CD4-positive, alpha-beta T cell treated with Interleukin-12 subunit alpha and Interleukin-12 subunit beta, for 1 hour (primary cell): Measurements from ENCODE around the gene SFXN4.
A peak's percentile ranks its signal among the peaks of the same experiment; 100 is the strongest.
"Not testable (repeated sequence)": the region's sequence is repeated elsewhere in the genome, so short reads cannot be mapped to it uniquely, and the experiment has no call there.

Source experiments
- DNase-seq: peaks from one replicate; pipeline ENCODE4 v3.0.0-alpha.2; 2020

Gene SFXN4

GRCh38 chr10:119139464-119140067, 25.9 kb downstream of the SFXN4 start:
- peak; percentile 61 for DNase-seq

- DNase-seq, result no peak
Observed at GRCh38 chr10:119138346-119139306, 26.9 kb downstream of the SFXN4 start.

DNA sequence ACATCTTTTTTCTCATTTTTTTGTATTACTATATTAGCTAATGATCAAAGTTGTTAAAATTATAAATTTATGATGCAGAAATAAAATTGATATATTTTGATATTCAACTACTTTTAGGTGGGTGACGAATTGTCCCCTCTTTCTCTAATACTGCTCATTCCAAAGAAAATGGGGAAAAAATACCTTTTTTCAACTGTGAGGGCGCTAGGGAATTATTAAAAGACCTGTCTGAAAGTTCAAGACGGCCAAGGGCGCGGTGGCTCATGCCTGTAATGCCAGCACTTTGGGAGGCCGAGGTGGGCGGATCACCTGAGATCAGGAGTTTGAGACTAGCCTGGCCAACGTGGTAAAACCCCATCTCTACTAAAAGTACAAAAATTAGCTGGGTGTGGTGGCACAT, 27.6 kb downstream of the SFXN4 start:
- DNase-seq, result not testable (repeated sequence)

- no peak for DNase-seq
Observed at GRCh38 chr10:119136084-119136483, 29.4 kb downstream of the SFXN4 start.

DNA sequence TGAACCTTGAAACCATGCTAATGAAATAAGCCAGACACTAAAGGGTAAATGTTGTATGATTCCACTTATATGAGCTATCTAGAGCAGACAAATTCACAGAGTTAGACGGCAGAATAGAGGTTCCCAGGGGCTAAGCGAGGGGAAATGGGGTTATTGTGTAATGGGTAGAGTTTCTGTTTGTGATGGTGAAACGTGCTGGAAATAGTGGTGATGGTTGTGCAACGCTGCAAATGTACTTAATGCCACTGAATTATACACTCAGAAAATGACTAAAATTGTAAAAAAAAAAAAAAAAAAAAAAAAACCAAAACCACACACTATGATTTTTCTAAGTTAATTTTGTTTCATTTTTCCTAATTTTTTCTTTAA, 30.0 kb downstream of the SFXN4 start:
- DNase-seq, result peak; percentile 13

- DNase-seq, result no peak
Observed at GRCh38 chr10:119133949-119134348, 31.6 kb downstream of the SFXN4 start.

DNA sequence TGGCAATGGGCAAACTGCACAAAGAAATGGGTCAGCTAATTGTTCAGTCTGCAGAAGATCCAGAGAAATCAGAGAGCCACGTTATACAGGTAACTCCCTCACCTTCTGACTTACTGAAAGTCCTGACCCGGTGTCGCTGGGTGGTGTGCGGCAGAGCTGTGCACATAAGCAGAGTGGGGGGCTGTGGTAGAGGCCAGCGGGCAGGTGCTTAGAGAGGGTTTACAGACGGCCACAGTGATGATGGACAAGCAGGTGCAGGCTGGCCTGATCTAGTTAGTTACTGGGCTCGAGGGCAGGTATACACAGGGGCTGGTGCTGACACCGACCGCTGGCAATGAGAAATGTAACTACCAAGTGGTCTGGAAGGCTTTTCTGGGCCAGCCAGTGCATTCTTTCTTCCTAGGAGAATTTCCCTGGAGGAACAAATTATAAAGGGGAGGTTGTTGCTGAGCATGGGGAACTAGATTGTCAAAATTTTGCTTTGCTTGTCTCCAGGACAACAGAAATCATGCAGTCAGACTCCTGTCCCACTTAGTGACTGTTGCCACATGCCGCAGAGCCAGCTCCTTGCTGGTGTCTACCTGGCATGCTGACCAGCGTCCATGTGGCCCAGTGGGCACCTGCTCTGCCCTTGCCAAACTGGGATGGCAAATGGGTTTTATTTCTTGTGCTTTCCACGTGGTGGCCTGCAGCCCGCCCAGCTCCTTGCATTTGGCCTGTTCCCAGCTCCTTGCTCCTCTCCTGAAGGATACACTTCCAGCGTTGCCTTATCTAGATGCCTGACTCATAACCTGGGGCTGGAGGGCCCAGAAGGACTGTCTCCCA, 32.8 kb downstream of the SFXN4 start:
- DNase-seq, result no peak

DNA sequence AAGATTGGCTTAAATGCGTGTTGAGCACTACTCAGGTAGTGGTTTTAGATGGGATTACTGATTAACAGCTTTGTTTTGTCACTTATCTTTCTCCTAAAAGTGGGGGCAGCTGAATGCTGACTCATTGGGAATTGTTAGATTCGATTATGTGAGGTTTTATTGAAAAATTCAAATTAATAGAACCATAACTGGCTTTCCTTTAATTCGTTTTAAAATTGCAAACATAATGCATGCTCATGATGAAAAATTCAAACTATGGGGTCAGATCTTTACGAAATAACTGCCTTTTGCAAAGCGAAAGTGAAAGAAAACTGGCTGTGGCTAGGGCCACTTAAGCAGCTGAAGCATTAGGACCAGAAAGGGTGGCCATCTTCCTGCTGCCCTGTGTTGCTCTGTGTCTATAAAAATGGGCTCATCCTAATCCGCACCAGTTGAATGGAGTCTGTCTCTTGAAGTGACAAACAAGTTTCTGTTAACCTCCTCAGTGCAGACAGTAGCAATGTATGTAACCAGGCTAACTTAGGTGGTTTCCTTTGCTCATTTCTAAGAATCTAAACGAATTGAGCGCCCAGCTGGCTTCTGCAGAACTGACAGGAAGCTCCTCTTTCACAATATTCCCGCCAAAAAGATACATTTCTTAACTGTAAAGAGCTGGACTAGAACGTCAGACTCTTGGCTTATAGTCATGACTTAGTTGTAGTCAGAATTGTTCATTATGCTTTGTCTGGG, 33.8 kb downstream of the SFXN4 start:
- DNase-seq, result peak; percentile 55

DNA sequence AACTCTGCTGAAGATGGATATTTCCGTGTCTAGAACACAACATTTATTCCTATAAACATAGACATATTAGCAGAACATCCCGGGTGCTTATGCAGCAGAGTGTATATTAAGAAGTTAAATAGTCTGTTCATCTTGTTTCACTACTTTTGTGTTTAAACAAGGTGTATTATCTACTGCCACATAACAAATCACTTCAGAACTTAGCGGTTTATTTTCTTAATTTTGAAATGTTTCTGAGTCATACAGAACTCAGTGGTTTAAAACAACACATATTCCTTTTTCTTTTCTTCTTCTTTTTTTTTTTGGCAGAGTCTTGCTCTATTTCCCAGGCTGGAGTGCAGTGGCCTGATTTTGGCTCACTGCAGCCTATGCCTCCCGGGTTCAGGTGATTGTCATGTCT, 35.8 kb downstream of the SFXN4 start:
- DNase-seq, result no peak

- no peak for DNase-seq
Observed at GRCh38 chr10:119125942-119126341, 39.6 kb downstream of the SFXN4 start.

DNA sequence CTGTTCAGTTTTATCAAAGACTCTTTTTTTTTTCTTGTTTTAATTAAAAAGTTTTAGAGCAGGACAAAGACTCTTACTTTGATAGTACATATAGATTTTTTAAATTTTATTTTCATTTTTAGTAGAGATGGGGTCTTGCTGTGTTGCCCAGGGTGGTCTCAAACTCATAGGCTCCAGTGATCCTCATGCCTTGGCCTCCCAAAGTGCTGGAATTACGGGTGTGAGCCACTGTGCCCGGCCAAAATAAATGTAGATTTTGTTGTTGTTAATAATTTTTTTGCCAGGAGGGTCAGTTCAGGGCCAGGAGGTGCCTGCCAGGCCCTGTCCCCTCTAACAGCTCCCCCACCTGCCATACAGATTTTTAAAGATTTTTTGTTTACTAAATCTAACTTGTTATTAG, 44.6 kb downstream of the SFXN4 start:
- DNase-seq, result no peak

- DNase-seq, result peak; percentile 45
Observed at GRCh38 chr10:119120413-119120867, 45.1 kb downstream of the SFXN4 start.

GRCh38 chr10:119119400-119119799, 46.1 kb downstream of the SFXN4 start:
- no peak for DNase-seq

GRCh38 chr10:119118231-119118630, 47.3 kb downstream of the SFXN4 start:
- DNase-seq, result no peak

DNA sequence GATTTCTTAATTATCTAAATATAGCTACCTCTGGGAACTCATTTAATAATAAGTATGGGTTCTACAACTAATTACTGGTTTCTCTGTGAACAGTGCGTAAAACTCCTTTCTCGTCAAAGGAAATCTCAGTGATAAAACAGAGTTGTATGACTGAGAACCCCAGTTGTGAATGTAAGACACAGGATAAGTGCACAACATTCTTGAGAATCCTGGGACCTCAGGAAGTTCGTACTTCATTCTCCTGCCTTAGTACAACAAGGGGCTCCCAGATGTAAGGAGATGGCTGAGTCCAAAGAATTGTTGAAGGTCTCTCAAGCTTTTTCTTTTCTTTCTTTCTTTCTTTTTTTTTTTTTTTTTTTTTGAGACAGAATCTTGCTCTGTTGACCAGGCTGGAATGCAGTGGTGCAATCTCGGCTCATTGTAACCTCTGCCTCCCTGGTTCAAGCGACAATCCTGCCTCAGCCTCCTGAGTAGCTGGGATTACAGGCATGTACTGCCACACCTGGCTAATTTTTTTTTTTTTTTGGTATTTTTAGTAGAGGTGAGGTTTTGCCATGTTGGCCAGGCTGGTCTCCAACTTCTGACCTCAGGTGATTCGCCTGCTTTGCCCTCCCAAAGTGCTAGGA, 49.1 kb downstream of the SFXN4 start:
- no peak for DNase-seq

- no peak for DNase-seq
Observed at GRCh38 chr10:119115926-119116325, 49.6 kb downstream of the SFXN4 start.

DNA sequence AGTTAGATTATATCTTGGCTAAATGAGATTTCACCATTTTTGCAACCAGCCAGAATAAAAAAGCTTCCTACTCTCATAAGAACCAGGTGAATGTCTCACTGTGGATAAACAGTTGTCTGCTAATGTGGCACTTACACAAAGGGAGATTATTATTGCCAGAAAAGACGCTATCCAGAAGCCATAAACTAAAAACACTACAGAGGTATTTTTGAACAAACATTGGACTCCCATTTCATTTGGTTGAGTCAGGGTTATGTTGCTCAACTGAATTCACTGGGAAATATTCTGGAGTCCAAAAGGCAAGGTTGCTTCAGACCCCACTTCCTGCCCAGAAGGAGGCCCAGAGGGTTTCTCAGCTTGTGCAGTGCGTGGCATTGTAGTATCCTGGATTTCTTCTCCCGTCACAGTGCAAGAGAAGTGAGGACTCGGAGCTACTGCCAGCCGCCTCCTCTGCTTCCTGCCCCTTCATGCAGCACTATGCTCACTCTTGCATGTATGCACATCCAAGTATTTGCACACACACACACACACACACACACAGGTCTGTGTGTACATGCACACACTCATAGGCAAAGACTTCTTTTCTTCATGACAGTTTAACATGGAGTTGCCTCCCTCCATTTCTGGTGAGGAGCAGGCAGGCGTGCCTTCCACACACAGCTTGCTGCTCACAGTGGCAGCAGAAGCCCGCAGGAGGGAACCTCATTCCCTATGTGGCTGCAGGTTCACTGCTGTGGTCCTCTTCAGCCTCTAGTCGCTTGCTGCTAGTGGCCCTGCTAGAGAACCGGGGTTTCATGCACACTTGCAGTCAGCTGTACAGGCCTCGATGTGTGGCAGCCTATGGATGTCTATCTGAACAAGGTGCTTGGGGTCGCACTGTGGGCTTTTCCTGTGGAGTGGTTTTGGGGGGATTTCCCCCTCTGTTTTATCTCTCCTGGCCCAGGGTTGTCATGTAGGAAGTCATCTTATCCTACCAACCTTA, 51.5 kb downstream of the SFXN4 start:
- DNase-seq, result no peak

DNA sequence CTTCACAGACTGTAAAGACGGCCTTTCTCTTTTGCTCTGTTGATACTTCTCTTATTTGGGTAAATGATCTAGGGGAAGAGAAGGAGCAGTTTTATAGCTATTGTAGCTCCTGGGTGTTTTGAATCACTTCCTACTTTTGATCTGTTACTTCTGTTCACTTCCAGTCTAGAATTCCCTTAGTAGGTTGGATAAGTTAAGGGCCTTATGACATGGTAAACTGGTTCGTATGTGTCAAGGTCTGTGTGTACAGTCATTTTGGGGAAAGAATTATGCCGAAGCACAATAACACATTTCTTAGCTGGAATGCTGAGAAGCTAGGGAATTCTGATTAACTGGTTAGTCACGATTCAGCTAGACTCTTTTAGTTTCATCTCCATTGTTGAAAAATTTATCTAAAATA, 53.5 kb downstream of the SFXN4 start:
- no peak for DNase-seq

DNA sequence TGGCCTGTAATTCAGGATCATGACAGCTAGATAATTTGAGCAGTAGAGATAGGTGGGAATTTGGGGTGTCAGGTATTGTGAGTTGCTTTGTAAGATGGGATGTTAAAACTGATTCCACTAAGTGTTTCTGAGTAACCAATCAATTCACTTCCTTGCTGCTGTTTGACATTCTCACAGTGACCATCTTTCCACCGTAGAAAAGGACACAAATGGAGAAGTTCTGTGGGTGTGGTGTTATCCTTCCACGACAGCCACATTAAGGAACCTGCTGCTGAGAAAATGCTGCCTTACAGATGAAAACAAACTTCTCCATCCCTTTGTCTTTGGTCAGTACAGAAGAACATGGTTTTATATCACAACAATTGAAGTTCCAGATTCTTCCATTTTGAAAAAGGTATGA, 57.7 kb downstream of the SFXN4 start:
- not testable (repeated sequence) for DNase-seq

GRCh38 chr10:119107106-119107505, 58.4 kb downstream of the SFXN4 start:
- not testable (repeated sequence) for DNase-seq

DNA sequence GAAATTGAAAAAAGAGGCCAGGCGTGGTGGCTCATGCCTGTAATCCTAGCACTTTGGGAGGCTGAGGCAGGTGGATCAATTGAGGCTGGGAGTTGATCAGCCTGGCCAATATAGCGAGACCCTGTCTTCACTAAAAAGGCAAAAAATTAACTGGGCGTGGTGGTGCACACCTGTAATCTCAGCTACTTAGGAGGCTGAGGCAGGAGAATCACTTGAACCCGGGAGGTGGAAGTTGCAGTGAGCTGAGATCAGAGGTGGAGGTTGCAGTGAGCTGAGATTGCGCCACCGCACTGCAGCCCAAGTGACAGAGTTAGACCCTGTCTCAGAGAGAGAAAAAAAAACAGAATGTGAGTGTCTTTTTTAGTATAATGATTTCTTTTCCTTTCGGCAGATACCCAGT, 59.6 kb downstream of the SFXN4 start:
- not testable (repeated sequence) for DNase-seq
